Erythroblast (primary cell): ENCODE results near the gene SLC44A3.

Experiments
- GATA1 ChIP-seq: IDR thresholded peaks from 2 replicates; pipeline ENCODE4 v1.6.1; 2011; ENCODE audit warnings: low read depth, mild to moderate bottlenecking, control low read depth, low read length, moderate library complexity
- POLR2A ChIP-seq: IDR thresholded peaks from 2 replicates; pipeline ENCODE4 v1.6.1; 2011; ENCODE audit warnings: mild to moderate bottlenecking, low read length

DNA sequence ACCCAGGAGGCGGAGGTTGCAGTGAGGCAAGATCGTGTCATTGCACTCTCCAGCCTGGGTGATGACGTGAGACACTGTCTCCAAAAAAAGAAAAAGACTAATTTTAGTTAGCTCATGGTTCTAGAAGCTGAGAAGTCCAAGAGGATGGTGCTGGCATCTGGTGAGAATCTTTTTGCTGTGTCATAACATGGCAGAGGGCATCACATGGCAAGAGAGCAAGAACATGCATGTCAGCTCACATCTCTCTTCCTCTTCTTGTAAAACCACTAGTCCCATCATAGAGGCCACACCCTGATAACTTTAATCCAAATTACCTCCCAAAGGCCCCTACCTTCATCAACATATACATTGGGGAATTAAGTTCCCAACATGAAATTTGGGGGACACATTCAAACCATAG, 120.6 kb downstream of the SLC44A3 start:
- TF ChIP-seq POLR2A (no peak), GATA1 (no peak)
